HG02571 (cell line): ENCODE data around the gene GRK2.
"Not testable (repeated sequence)": the region's sequence is repeated elsewhere in the genome, so short reads cannot be mapped to it uniquely, and the experiment has no call there.

ENCODE experiments used
- ATAC-seq: cut with Tn5 transposase; IDR thresholded peaks from one replicate; pipeline ENCODE4 v1.9.1; 2021; ENCODE audit warnings: mild to moderate bottlenecking, moderate library complexity; ENCODE audit not compliant: unreplicated experiment

Gene GRK2

DNA sequence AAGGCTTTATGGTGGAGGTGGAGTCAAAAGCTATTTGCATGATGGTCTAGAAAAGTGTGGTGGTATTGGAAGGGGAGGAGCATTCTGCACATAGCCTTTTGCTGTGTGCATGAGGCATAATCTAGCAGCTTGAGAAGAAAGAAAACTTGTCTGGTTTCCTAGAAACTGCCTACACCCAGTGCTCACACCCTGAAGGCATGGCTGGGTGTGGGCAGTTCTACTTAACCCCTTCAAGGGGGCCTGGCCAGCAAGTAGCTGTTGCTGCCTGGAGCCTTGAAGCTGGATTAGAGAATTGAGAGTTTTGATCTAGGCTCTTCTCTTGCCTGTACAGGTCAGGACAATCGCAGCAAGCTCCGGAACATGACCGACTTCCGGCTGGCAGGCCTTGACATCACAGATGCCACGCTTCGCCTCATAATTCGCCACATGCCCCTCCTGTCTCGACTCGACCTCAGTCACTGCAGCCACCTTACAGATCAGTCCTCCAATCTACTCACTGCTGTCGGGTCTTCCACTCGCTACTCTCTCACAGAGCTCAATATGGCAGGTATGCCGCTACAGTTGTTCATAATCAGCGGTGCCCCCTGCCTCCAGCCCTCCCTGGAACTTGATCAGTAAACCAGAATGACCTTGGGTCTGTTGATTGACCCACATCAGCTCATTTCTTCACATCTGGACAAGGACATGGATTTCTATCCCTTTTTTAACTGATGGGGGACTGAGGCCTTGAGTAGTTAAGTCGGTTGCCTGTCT, 12.2 kb upstream of the GRK2 start:
- no peak for ATAC-seq

DNA sequence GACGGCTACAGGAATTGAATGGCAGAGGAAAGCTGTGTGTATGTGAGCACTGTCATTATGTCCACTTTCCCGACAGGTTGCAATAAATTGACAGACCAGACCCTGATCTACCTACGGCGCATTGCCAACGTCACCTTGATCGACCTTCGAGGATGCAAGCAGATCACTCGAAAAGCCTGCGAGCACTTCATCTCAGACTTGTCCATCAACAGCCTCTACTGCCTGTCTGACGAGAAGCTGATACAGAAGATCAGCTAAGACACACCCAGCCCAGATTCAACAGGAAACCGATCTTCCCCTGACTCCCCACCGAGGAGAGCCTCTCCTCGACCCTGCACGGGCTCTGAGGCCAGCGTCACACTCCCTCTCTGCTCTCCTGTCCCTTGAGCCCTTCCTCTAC, 11.5 kb upstream of the GRK2 start:
- no peak for ATAC-seq

GRCh38 chr11:67255353-67255752, 10.9 kb upstream of the GRK2 start:
- ATAC-seq = no peak

DNA sequence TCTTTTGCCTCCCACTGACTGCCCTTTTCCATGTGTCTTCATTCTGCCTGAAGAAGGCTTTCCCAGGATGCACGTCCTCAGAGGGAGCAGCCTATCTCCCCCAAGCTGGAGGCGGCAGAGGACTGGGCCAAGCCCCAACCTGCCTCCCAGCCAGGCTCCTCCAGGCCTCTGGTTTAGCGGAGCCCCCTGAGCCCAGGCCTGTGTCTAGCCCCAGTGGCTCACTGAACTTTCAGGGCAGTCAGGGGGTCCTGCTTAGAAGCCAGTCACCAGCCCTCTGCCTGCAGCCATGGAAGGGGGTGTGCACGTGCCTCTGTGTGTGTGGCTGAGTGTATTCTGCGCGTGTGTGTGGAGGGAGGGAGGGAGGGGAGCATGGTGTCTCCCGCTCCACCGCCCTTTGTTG, 10.4 kb upstream of the GRK2 start:
- ATAC-seq = no peak

DNA sequence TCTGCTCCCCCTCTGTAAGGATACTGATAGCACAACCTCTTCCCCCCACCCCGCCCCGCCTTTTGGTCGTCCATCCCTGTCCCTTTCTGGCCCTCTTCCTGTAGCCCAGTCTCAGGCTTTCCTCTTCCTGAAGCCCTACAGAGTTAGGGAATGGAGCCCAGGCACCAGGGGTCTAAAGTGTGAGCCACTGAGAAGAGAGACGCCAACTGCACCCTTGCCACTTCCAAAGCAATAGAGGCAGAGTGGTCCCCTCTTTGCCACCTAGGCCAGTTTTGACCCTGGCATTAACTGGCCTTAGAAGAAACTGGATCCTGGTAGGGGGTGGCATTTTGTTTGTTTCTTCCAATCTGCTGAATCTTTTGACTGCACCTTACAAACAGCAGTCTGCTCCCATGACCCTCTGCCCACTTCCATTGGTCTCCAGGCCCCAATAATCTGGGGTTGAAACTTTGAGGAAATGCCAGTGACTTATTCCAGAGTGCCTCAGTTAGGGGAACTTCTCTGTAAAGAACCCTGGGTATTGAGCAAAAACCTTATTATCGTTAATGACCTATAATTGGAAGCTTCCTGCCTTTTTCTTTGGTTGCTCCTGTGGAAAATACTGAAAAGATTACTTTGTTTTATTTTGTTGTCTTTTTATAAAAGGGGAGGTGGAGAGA, 9.7 kb upstream of the GRK2 start:
- ATAC-seq = no peak

GRCh38 chr11:67260406-67260805, 5.9 kb upstream of the GRK2 start:
- no peak for ATAC-seq

- ATAC-seq = not testable (repeated sequence)
These were observed 5.2 kb upstream of the GRK2 start for GRCh38 chr11:67260885-67261639.

DNA sequence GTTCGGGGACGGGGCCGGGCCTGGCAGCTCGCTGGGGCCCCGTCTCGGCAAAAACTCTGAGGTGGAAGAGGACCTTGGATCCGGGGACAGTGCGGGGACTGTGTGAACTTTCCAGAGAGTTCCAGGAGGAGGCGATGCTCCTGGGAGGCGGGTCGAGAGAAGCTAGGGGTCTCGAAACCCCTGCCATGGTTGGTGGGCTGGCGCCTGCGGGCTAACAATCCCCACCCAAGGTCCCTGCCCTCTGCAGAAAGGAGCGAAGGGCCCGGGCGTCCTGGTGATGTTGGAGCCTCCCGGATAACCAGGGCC, 4.7 kb upstream of the GRK2 start:
- ATAC-seq = no peak

DNA sequence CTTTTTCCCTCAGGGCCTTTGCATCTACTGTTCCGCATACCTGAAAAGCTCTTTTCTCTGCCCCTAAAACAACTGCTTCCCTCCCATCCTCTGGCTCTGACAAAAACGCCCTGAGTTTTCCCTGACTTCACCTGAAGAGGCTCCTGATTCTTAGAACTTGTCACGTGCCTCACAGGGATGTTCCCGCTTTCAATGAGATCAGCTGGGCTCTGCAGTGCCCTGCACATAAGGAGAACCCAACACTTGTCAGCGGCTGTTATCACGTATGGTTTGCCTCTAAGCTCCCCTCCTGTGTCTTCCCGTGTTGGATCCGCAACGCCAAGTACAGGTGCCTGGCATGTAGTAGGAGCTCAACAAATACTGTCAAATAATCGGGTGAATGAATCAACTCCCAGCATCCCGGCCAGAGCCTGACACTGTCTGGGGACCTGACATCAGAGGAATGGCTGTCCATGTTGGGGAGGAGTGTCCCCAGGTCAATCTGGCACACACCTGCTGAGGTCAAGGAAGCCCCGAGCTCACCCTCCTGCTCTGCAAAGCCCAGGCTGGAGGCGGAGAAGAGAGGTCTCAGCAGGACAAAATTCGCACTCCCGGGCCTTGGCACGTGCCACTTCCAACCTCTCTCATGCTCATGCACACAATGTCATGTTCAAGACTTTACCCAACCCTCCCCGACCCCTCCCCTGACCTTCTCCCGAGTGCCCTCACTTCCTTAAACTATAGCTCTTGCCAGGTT, 4.2 kb upstream of the GRK2 start:
- no peak for ATAC-seq

GRCh38 chr11:67262731-67263675, 3.3 kb upstream of the GRK2 start:
- ATAC-seq = no peak

DNA sequence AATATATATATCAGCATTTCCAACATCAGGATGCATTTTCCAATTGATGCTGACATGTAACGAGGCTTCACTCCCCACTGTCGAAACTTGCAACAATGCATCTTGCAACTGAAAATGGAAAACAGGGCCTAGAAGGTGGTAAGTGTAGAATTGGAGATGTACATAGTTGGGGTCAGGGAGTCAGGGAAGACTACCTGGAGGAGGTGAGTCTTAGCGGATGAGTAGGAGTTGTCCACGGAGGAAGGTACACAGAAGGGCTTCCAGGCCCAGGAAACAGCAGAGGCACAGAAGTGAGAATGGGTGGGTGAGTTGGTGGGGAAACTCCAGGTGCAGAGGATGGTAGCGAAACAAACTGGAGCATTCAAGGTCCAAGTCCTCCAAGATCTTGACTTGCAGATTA, 2.0 kb upstream of the GRK2 start:
- ATAC-seq = no peak

- ATAC-seq = no peak
These were observed 1.2 kb upstream of the GRK2 start for GRCh38 chr11:67264877-67265632.

DNA sequence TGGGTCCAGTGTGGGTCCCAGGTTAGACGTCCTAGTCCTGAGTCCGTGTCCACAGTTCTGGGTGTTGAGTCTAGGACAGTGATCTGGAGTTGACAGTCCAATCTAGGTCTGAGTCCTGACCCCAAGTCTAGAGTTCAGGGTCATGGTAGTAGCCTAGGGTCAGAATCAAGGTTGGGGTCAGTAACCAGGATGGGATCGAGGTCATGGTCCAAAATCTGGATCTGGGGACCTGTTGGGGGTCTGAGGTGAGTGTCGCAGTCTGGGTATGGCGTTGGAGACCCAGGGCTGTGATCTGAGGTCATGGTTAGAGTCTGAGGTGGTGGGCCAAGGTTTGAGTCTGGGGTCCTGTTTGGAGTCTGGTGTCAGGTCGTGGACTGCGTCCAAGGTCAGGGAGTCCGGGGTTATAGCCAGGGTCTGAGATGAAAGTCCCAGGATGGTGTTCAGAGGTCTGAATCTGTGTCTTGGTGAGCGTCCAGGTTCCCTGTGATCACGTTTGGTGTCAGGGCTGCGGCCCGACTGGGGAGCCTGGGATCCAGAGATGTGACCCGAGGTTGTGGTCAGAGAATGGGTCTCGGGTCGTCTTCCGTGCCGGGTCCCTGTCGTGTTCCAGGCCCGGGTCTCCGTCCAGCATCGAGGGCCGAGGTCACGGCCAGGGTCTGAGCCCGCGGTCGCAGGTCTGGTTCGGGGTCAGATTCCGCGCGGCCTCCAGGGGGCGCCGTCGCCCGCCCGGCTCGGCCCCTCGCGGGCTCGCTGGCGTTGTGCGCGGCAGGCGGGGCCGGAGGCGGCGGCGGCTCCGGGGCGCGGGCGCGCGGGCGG, 432 bp upstream of the GRK2 start:
- ATAC-seq = peak; percentile 39

DNA sequence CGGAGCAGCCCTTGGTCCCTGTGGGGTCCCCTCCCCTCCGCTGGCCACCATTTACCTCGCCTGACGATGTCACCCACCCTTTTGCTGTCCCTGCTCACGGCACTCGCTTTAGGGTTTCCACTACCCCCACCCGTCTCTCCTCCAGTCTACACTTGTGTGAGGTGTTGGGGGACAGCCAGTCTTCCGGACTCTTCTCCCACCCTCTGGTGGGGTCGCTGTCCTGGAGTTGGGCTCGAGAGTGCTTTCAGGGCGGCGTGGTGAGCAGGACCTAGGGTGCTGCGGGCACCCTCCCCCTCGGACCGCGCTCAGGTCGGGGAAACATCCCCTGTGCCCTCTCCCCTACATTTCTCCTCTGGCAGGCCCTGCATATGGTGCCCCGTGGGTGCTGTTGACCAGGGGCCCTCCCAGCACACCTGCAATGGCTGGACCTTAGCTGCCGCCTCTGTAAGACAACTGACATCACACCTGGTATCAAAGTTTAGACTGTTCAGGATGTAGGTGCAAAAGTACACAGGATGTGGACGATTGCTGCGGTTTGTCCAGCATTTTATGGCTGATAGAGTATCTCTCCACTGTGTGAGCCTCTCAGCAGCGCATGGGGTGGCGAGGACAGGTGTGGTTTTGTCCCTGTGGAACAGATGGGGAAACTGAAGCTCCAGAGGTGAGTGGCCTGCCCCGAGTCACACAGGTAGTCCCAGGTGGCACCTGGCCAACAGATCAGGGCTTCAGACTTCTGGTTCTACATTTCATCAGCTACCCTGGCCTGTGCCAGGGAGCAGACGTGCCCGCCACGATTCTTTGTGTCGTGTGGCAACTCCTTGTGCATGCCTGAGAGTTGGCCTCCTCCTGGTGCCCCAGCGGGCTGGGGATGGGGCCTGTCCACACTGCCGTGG, 1.2 kb downstream of the GRK2 start:
- no peak for ATAC-seq

DNA sequence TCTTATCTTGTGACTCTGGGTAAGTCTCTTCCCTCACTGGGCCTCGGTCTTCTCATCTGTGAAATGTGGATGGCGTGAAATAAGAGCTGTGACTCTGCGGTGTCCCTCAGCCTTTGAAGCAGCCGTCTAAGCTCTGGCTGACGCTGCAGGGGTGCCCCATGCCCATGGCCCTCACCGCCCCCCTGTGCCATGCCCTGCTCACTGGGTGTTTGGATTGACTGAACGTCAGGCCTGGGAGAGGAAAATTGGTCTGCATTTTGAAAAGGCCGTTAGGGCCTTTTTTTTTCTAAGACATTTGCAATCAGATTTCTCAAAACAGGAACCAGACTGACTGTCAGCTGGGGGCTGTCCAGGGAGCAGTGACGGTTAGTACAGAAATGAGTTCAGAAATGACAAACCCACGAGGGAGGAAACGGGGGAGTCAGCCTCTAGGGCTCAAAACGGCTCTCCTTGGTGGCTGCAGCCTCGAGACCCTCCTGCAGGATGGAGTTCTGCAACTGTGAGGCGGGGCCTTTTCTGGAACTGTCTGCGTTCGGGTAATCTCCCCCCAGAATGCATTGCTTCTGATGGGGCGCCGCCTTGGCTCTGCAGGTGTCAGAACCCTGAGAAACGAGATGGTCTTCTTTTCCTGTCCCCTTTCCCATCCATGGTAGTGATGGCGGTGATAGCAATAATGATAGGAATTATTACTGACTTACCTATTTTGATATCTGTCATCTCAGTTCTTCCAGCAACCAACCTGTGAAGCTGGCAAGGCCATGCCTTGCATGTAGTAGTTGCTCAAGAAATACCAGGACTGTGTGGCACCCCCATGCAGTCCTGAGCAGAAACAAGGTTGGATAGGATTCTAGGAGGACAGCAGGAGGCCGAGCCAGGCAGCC, 2.0 kb downstream of the GRK2 start:
- ATAC-seq = no peak

DNA sequence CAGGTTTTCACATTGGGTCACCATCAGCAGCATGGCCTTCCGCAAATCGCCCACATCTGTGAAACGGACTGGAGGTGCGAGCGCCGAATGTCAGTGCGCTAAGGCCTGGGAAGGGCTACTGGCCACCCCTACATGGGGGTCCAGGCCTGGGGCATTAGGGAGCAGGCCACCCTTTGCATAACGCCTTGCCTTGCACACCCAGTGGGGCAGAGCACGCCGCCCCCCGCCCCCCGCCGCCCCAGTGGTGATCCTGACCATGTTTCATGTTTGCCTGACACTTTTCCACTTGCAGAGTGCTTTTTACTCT, 2.6 kb downstream of the GRK2 start:
- ATAC-seq = no peak
